ENCODE data around the gene PMFBP1.

PMFBP1 gene

DNA sequence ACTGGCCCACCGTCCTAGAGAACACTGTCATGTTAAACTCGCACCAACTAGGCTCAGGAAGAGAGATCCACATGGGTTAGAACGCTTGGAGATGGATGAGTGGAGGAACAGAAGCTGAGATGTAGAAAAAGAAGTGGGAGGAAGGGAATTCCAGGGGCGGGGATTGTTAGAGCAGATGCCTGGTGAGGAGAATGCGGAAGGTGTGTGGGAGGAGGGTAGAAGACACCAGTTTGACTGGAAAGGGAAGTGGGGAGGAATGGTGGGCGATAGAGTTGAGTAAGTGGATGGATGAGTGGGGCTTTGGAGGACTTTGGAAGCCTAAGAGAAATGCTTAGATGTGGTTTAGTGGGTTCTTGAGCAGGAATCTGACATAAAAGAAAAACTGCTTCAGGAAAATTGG, 40.9 kb downstream of the PMFBP1 start:
- no peak for DNase-seq (ENCODE audit: low spot score)

DNA sequence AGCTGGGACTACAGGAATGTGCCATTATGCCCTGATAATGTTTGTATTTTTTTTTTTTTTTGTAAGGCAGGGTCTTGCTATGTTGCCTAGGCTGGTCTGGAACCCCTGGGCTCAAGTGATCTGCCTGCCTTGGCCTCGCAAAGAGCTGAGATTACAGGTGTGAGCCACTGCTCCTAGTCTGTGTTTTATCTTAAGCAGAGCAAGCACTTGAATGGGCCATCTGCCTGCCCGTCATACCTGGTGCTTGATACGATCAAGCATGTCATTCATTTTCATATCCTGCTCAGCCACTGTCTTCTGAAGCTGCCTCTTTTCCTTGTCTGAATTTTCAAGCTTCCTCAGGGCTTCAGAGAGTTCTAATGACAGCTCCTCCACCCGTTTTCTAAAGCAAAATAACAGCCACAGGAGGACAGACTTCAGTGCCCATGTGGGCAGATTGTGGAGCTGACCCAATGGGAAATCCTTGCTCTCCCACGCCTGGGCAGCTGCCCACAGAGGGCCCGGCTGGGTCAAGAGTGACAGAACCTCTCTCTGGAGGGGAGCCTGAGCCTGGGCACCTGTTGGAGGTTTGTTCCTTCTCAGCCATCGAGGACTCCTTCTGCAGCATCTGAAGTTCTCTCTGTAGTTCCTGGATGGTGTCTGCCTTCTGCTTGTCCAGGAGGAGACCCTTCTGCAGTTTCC, 41.8 kb downstream of the PMFBP1 start:
- DNase-seq (ENCODE audit: low spot score): no peak

DNA sequence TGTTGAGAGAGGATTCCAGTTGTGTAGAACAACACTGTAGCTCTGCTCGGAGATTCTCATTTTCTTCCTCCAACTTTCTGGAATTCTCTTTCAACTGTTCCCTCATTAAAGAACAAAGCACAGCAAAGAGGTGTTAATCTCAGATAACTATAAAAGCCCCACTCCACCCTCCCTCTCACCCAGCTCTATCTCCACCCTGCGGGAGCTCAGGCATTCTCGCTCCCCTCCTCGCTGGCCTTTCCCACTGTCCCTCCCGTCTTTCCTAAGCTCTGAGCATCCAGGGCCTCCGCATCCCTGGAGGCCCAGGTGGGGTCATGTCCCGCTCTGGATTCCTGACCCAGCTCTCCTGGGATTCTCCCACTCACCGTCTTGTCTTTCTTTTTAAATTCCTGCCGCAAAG, 43.3 kb downstream of the PMFBP1 start:
- no peak for DNase-seq (ENCODE audit: low spot score)

DNA sequence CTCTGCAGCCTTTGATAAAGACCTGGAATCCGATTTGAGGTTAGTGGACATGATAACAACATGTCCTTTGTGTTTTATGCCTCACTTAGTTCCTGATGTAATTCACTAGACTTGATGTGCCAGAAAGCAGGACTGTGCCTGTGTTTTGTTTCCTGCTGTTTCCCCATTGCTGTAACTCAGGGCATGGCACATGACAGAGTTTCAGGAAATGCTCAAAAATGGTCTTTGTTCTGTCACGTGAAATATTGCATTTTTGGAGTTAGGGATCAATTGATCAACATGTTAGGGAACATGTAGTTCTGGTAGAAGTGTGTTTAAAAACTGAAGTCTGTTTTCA, 45.6 kb downstream of the PMFBP1 start:
- DNase-seq (ENCODE audit: low spot score): no peak

DNA sequence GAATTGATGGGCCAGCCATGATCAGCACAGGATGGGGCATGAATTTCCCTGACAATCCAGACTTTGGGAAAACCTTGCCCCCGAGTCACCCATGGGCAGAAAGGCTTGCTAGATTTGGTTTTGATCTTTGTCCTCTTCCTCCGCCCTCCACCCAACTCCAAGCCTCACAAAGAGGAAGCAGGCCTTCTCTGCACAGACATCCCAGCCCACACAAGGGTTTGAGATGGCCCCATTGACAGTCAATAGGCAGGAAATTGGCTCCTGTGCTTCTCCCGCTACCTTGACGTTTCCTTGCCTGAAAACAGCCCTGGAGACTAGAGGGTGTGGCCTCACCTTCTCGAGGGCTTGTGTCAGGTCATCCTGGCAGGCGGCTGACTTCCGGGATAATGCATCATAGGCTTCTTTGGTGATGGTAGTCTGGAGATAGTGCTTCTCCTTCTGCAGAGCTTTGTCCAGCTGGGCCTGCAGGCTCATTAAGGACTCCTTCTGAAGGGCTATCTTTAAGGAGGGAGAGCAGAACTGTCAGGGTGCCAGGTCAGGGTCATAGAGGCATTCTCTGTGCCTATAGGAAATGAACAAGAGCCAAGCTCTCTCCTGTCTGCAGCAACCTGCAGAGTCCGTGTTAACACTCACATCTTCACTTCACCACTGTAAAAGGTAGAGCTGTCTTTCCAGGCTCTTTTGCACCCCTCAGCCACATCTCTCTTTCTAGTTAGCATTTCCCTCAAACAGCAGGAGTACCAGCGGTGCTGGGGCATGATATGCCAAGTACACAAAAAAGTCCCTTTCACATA, 46.1 kb downstream of the PMFBP1 start:
- DNase-seq (ENCODE audit: low spot score): no peak

DNA sequence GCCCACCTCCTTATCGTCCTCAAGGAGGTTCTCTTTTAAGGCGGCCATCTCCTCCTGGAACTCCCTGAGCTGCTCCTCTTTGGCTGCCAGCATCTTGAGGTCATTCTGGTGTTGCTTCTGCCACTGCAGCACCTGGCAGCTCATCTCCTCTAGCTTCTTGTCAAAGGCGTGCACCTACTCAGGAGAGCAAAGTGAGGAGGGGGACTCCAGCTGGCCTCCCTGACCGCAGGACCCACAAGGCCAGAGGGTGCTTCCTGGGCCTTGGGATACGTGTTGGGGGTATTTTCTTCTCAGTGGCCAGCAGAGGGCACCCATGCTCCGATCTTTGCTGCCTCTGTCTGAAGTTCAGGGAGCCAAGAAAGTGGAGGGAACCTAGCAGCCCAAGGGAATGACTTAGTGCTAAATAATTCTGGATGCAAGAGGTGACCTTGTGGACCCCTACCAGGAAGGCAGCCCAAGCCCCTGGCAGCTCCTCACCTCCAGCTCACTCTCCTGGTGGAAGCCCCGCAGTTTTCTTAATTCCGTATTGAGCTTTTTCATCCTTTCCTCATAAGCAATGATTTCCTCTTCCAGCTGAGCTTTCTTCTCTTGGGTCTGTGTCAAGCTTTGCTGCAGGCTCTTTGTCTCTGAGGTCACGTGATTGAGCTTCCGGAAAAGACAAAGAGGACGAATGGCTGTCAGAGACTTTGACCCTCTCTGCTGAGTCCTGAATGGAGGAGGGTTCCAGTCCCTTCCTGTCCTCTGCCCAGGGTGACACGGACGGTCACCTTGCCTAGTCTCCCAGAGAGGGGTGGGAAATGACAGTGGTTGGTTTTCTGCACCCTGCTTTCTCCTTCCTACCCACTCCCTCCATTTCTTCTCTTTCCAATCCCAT, 47.0 kb downstream of the PMFBP1 start:
- peak; percentile 55 for DNase-seq (ENCODE audit: low spot score)

DNA sequence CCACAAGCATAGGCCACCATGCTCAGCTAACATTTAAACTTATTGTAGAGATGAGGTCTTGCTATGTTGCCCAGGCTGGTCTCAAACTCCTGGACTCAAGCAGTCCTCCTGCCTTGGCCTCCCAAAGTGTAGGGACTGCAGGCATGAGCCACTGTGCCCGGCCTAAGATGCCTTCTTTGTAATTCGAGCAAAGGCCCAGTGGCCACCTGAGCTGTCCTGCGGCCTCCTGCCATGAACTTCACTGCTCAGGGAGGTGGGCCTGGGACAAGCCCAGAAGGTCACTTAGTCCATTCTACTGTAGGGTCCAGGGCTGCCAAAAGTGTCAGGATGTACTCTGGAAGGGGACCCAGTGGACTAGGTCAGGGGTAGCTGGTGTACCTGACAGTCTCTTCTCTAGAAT, 47.8 kb downstream of the PMFBP1 start:
- no peak for DNase-seq (ENCODE audit: low spot score)

DNA sequence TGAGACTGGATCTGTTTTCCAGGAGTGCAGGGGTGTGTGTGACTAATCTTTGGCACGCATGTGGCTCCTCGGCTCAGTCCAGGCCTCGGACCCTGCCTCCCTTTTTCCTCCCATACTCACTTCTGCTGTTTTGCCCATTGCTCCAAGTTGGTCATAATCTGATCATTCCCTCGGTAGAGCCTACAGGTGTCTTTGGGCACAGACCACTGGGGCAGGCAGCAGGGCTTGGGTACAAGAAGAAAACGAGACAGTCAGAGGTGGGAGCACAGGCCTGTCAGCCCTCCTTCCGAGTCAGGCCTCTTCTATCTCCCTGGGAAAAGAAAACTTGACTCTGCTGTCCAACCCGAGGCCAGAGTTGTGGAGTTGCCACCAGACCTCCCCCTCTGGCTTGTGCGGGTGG, 48.5 kb downstream of the PMFBP1 start:
- no peak for DNase-seq (ENCODE audit: low spot score)

DNA sequence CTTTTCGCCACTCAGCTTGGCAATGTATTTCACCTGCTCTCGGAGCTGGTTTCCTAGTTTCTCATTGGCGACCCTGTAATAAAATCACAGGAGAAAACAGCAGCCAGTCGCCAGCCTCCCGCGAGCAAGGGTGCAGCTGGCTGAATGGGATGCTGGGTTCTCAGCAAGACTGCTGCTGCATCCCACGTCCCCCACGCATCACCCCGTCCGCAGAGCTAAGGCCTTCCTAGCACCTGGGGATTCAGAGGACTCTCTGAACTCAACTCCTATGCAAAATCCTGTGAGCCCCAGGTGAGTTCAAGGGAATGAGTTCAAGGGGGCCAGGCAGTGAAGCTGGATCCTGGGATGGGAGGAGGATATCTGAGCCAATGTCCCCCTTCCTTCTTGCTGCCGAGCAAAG, 49.0 kb downstream of the PMFBP1 start:
- no peak for DNase-seq (ENCODE audit: low spot score)

DNA sequence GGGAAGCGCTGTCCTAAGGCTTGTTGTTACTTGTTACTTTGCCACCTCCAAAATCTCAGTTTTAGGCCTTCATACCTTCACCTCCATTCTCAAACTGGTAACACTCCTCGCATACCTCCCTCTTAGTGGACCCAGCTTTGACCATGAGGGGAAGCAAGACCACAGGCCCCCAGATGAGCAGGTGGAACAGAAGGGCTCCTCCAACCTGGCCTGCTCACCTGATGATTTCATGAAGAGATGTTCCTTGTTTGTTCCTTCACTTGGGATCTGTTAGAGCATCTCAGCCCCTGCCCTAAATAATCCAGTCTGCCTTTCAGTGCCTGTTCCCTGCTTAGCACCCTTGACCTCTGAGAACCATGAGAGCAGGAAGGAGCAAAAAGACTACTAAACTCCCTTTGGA, 49.6 kb downstream of the PMFBP1 start:
- no peak for DNase-seq (ENCODE audit: low spot score)

DNA sequence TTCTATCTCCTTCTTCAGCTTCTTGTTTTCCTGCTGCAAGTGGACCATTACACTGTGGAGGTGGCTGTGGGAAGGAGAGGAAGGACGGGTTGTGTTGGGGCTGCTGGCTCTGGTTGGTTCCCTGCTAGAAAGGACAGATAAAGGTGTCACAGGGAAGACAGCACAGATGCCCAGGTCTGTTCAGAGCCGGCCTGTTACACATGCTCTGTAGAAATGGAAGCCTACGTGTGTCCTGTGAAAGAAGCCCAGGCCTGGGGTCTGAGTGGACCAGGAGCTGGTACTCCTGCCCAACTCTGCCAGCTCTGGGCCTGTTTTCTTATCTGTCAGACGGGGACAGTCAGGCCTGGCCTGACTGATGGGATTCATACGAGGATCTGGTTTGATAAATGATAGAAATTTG, 51.9 kb downstream of the PMFBP1 start:
- no peak for DNase-seq (ENCODE audit: low spot score)

DNA sequence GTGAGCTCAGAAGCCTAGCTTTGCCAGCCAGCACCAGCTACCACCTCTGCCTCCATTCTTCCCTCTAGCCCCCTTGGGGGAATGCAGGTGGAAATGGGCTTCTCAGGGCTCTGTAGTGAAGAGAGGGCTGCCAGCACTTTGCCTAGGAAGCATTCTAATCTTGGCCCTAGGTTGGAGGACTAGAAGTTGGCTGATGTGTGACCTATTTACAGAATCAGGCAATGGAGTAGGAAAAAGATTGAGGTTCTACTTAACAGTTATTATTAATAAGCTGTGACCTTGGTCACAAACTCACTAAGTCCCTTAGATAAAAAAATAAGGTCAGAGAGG, 58.4 kb downstream of the PMFBP1 start:
- no peak for DNase-seq (ENCODE audit: low spot score)

DNA sequence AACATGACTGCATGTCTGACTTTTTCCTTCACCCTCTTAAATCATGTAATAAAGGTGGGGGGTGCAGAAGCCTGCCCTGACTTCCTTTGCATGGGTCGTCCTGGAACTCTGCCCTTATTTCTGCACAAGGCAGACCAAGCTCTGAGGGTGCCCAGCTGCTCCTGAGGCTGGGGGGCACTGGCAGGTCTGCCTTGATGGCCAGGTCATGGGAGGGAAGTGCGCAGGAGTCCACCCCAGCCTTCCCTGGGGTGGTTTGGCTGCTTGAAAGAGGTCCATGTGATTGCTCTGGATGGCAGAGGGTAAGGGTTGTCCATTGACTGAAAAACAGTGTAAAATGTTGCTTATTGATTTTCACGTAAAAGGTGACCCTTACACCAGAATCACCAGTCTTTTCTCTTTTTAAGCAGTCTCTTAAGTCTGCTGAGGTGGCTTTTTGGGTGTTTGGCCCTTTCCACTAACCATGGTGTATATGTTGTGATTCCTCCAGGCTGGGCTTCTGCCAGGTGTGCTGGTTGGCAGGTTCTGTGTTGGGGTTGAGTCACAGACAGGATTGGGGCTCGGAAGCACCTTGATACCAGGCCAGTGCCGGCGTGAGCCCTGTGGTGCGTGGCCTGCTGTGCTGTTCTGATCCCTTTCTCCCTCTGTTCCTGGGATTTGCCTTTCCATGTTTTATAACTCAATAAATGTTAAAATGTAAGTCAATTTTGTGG, 58.9 kb downstream of the PMFBP1 start:
- no peak for DNase-seq (ENCODE audit: low spot score)

DNA sequence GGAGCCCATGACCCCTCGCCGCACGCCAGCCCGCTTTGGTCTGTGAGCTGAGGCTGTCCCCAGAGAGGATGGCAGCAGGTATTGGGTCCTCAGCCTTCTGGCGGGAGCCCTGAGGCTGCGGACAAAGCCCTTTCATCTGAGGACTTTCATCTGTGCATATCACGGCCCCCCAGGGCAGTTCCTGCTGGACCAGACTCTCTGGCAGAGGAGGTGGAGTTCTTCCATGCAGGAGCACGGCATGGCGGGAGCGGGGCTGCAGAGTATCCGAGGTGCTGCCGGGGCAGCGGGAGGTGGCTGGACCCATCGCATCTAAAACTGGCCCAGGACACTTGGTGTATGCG, 59.5 kb downstream of the PMFBP1 start:
- no peak for DNase-seq (ENCODE audit: low spot score)

DNA sequence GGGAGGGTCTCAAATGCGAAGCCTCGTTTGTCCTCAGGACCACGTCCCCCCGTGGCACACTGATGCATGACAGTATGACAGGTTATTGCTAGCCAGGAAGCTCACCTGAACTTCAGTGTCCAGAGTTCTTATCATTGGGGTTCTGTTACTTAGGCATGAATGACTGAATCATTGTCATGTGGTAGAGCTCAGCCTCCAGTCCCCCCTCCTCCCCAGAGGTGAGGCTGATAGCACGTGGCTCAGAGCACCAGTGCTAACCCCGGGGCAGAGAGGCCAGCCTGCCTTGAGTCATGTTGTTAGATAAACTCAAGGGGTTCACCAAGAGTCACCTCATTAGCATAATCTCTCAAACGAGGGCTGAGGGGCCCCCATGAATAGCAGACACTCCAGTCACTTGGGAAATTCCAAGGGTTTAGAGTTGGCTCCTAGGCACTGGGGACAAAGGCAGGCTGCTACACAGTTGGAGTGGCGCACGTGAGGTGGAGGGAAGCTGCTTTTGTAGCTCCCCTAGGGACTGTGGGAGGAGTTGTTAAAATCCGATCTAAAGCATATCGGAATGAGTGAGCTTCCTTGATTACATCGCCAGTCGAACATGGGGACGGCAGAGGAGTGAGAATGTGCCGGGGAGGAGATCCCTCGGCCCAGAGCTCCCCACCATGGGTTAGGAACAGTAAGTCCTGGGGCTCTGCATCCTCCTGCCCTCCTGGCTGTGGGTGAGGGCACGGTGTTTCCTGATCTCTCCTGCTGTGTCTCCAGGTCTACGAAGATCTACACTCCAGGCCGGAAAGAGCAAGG, 60.1 kb downstream of the PMFBP1 start:
- no peak for DNase-seq (ENCODE audit: low spot score)

DNA sequence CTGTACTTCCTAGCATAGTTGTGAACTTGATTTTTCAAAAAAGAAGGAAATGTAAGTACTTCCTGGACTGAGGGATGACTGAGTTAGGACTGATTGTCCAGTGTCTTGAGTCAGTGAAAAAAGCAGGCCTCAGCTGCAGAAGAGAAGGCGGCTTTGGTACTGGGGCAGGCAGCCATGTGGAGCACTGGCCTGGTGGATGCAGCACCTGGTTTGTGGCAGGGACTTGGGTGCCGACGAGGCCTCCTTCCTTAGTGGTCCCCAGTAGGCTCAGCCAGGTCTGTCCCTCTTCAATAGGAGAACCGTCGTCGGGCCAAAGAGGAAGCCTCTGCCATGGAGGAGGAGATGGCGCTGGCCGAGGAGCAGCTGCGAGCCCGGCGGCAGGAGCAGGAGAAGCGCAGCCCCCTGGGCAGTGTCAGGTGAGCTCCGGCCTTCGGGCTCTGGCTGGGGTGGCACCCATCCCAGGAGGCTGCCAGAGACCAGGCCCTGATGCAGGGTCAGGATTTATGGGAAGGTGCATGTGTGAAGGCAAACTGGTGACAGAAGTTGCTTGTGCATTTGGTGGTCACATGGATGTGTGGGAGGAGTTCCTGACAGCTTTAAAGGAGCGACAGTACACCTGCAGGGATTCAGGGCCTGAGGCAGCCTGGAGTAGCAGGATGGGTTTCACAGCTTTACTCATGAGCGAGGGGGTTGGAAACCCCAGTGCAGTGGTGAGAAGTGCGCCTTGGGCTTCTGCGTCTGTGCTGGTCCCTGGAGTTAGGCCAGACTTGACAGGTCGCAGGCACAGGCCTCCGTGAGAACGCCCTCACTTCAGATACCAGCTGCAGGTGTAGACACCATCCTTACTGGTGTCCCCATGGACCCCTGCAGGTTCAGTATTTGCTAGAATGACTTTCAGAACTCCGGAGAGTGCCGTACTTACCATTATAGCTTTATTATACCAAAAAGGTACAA, 61.0 kb downstream of the PMFBP1 start:
- DNase-seq (ENCODE audit: low spot score): no peak

DNA sequence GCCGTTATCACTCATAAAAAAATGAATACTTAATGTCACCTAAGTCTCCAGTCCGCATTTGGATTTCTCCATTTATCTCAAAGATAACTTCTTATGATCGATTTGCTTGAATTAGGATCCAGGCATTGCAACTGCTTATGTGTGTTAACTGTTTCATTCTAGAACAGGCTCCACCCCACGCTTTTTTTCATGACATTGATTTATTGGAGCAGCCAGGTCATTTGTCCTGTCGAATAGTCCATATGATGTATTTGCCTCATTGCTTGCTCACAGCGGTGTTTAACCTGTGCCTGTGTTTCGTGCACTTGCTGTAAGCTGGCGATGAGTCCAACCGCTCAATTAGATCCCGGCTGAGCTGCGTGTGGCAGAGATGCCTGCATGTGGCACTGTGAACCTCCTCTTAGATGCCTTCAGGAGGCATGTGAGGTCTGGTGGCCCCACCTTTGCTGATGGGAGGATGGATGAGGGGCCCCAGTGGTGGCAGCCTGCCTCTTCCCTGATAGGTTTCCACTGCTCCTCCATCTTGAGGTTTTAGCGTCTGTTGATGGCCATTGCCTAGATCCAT, 61.9 kb downstream of the PMFBP1 start:
- DNase-seq (ENCODE audit: low spot score): no peak

DNA sequence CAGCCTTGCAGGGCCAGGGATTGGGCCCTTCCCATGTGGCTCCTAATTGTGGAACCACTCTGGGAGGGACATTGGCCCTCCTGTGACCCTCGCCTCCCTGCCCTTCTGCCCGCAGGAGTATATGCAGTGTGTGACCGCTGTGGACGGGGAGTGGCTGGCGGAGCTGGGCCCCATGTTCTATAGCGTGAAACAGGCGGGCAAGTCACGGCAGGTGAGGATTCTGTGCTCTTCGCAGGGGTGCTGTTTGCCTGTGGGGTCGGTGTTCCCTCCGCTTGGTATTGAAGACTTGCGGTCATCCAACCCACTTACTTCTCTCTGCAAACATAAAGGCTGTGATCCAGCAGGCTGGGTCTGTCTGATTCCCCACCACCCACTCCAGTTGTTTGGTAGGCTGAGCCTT, 62.7 kb downstream of the PMFBP1 start:
- DNase-seq (ENCODE audit: low spot score): no peak

DNA sequence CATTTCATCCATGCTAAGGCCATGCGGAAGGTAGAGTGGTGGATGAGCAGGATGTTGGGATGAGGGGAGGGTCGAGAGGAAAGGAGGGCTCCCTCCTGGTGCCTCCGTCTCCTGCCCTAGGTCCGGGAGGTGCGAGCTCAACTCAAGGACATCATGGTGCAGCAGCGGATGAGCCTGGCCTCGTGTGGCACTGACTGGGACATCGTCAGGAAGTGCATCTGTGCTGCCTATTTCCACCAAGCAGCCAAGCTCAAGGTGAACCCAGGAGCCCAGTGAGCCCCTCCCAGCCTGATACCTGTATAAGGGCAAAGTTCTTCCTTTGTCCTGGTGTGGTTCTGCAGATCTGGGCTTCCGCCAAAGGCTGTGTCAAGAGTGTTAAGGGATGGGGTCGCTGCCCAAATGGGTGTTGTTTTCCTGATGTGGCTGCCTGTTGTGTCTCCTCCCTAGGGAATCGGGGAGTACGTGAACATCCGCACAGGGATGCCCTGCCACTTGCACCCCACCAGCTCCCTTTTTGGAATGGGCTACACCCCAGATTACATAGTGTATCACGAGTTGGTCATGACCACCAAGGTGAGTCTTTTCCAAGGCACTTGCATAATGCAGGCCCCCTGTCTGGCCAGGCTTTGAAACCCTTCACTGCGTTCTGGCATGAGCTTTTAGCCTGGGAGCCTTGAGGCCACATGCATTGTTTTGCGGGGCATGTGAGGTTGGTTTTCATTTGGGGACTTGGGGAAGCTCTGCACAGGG, 63.4 kb downstream of the PMFBP1 start:
- no peak for DNase-seq (ENCODE audit: low spot score)

DNA sequence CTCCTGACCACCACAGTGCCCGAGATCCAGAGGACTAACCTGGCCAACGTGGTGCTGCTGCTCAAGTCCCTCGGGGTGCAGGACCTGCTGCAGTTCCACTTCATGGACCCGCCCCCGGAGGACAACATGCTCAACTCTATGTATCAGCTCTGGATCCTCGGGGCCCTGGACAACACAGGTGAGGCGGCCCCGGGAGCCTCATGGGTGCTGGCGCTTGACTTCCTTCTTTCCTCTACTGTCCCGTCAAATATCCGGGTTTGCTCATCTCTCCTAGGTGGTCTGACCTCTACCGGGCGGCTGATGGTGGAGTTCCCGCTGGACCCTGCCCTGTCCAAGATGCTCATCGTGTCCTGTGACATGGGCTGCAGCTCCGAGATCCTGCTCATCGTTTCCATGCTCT, 64.6 kb downstream of the PMFBP1 start:
- DNase-seq (ENCODE audit: low spot score): no peak
